Calu3 (cell line): ENCODE results near the gene KIAA1217. TPM values are rescaled to one million over a fixed set of nuclear protein-coding genes. Genes with fewer than 3 reads are reported as not detected.

Experiments
- BruUV-seq: library from RNA; stranded (reverse); fragments of 400-500 nt; replicated peaks from 2 replicates; lab custom pipeline; 2021; lab: Mats Ljungman, UMichigan
- CTCF ChIA-PET: fragments of 300-600 bp; sonication (Branson Sonifier 250); formaldehyde crosslinking; loops from one replicate; lab custom pipeline; 2022; ENCODE audit warnings: antibody characterized with exemption; lab: Charles Lee
- DNase-seq: peaks from one replicate; pipeline ENCODE4 v3.0.0; 2022
- H3K27ac Mint-ChIP-seq: one replicate; pipeline ENCODE4 v1.8.0; 2022; ENCODE audit warnings: mixed read lengths; ENCODE audit not compliant: unreplicated experiment
- H3K27me3 Mint-ChIP-seq: one replicate; pipeline ENCODE4 v1.8.0; 2022; ENCODE audit warnings: mixed read lengths; ENCODE audit not compliant: unreplicated experiment
- H3K36me3 Mint-ChIP-seq: one replicate; pipeline ENCODE4 v1.8.0; 2022; ENCODE audit warnings: mild to moderate bottlenecking, moderate library complexity, mixed read lengths; ENCODE audit not compliant: insufficient read depth, unreplicated experiment
- H3K4me1 Mint-ChIP-seq: one replicate; pipeline ENCODE4 v1.8.0; 2022; ENCODE audit warnings: mild to moderate bottlenecking, low read depth, mixed read lengths; ENCODE audit not compliant: unreplicated experiment
- H3K4me3 Mint-ChIP-seq: one replicate; pipeline ENCODE4 v1.8.0; 2022; ENCODE audit warnings: mild to moderate bottlenecking, low read depth, moderate library complexity, mixed read lengths; ENCODE audit not compliant: unreplicated experiment
- H3K9me3 Mint-ChIP-seq: one replicate; pipeline ENCODE4 v1.8.0; 2022; ENCODE audit warnings: low read depth, mixed read lengths; ENCODE audit not compliant: unreplicated experiment
- CTCF ChIP-seq: fragments of 200-600 bp; IDR thresholded peaks from one replicate; pipeline ENCODE4 v1.8.0; 2022; ENCODE audit warnings: antibody characterized with exemption; ENCODE audit not compliant: unreplicated experiment
- intact Hi-C: fragments of 100-400 bp; cut with micrococcal nuclease; formaldehyde crosslinking; loops from one replicate; pipeline ENCODE4 v1.10.0; 2022; ENCODE audit not compliant: unreplicated experiment
- total RNA-seq: library from RNA; stranded (reverse); gene quantifications from 2 replicates; pipeline ENCODE4 v1.2.3, GENCODE V29; 2022

KIAA1217 gene
- total RNA-seq, 1 experiment from 2014 or later: 46.2 TPM

GRCh38 chr10:24390146-24390700 is 181.3 kb downstream of the KIAA1217 start:
- no peaks in the 10 kb centered on the region for H3K27me3 Mint-ChIP-seq
- no peaks in the 10 kb centered on the region for H3K9me3 Mint-ChIP-seq
- intact Hi-C loops: no loop called here
- no peak for TF ChIP-seq CTCF
- H3K4me1 Mint-ChIP-seq: no peaks in the 10 kb centered on the region
- no peaks in the 10 kb centered on the region for H3K36me3 Mint-ChIP-seq
- DNase-seq: no peak
- H3K4me3 Mint-ChIP-seq: no peak overlapping the region
- BruUV-seq: no TSS peak
- H3K27ac Mint-ChIP-seq: no peak overlapping the region
- CTCF ChIA-PET: no interaction called here

GRCh38 chr10:24390746-24391145 is 181.8 kb downstream of the KIAA1217 start:
- no TSS peak for BruUV-seq
- Mint-ChIP-seq H3K4me3 (no peak overlapping the region), H3K36me3 (no peaks in the 10 kb centered on the region), H3K27ac (no peak overlapping the region), H3K27me3 (no peaks in the 10 kb centered on the region), H3K9me3 (no peaks in the 10 kb centered on the region), H3K4me1 (no peaks in the 10 kb centered on the region)
- CTCF ChIA-PET: no interaction called here
- intact Hi-C loops: no loop called here
- DNase-seq: no peak
- TF ChIP-seq CTCF: no peak

DNA sequence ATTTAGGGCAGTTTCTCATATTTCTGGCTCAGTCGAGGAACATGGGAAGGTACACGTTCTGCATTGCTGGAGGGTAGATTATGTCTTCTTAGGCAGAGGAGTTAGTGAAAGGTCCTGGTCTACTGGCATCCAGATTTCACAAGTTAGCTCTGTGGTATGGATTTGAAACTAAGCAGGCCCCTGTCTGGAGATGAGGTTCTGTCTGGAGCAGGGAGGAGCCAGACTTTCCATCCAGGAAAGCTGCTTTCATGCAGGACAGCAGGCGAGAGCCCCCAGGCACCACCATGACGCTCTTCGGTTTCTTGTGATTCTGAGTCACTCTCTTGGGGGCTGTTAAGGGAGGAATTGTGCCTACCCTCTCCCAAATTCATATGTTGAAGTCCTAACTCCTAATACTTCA is 184.3 kb downstream of the KIAA1217 start:
- no peak overlapping the region for H3K4me3 Mint-ChIP-seq
- DNase-seq: no peak
- no TSS peak for BruUV-seq
- TF ChIP-seq CTCF: no peak
- no peaks in the 10 kb centered on the region for H3K36me3 Mint-ChIP-seq
- H3K9me3 Mint-ChIP-seq: no peaks in the 10 kb centered on the region
- no peak overlapping the region for H3K27ac Mint-ChIP-seq
- CTCF ChIA-PET: no interaction called here
- no peaks in the 10 kb centered on the region for H3K27me3 Mint-ChIP-seq
- intact Hi-C loops: no loop called here
- no peaks in the 10 kb centered on the region for H3K4me1 Mint-ChIP-seq

DNA sequence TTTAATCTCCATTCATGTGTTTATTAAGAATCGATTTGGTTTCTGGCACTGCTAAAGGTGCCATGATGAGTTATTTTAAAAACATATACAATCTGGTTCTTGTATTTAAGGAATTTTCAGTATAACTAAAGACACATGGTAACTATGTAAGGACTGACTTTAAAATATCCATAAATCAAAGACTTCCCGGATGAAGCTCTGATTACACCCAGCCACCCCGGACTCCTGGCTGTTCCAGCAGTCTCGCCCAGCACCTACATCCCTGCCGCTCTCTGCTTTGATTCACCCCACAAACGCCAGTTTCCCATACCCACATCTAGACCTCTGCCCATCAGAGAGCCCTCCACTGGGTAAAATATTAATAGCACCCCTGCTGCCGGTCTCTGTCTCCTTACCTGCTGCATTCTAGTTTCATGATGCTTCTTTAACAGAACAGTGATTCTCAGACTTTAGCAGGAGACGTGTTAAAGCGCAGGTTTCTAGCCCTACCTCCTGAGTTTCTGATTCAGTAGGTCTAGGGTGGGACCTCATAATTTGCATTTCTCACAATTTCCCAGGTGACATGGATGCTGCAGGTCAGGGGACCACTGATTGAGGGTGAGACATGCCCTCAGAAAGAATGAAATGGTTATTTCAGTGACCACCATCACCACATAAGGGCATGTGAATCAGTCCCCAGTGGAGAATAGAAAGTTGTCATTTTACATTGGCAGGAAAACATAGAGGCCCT is 185.7 kb downstream of the KIAA1217 start:
- H3K27ac Mint-ChIP-seq: no peak overlapping the region
- H3K9me3 Mint-ChIP-seq: no peaks in the 10 kb centered on the region
- no TSS peak for BruUV-seq
- DNase-seq: no peak
- no peaks in the 10 kb centered on the region for H3K36me3 Mint-ChIP-seq
- no peak overlapping the region for H3K4me3 Mint-ChIP-seq
- TF ChIP-seq CTCF: no peak
- no peaks in the 10 kb centered on the region for H3K4me1 Mint-ChIP-seq
- CTCF ChIA-PET: no interaction called here
- no peaks in the 10 kb centered on the region for H3K27me3 Mint-ChIP-seq
- intact Hi-C loops: no loop called here
